HG03439 (cell line): Measurements from ENCODE around the gene TRIP12.
"Not testable (repeated sequence)": the region's sequence is repeated elsewhere in the genome, so short reads cannot be mapped to it uniquely, and the experiment has no call there.

Experiments
- ATAC-seq: cut with Tn5 transposase; IDR thresholded peaks from one replicate; pipeline ENCODE4 v1.9.1; 2021; ENCODE audit warnings: mild to moderate bottlenecking, moderate library complexity; ENCODE audit not compliant: unreplicated experiment

TRIP12 gene

GRCh38 chr2:229725716-229726574 is 195.9 kb downstream of the TRIP12 start:
- ATAC-seq, result no peak

- not testable (repeated sequence) for ATAC-seq
Measured at GRCh38 chr2:229723192-229723591, 198.6 kb downstream of the TRIP12 start.

GRCh38 chr2:229719926-229720647 is 201.7 kb downstream of the TRIP12 start:
- ATAC-seq, result no peak

GRCh38 chr2:229718057-229718456 is 203.8 kb downstream of the TRIP12 start:
- no peak for ATAC-seq

GRCh38 chr2:229715895-229716507 is 205.8 kb downstream of the TRIP12 start:
- ATAC-seq, result no peak

GRCh38 chr2:229714736-229715541 is 206.9 kb downstream of the TRIP12 start:
- peak; percentile 28 for ATAC-seq

- peak; percentile 83 for ATAC-seq
Measured at GRCh38 chr2:229714080-229714735, 207.6 kb downstream of the TRIP12 start, which contains the start of gene DNER. Gene DNER, minus strand, starts transcription at chr2:229714555. Its CDS starts 132 bp downstream, at chr2:229714423.
